ENCODE results near the gene TCEA2. TPM values are rescaled to one million over a fixed set of nuclear protein-coding genes. Genes with fewer than 3 reads are reported as not detected.
A peak's percentile ranks its signal among the peaks of the same experiment; 100 is the strongest.
"Not testable (repeated sequence)": the region's sequence is repeated elsewhere in the genome, so short reads cannot be mapped to it uniquely, and the experiment has no call there.

TCEA2 gene
- total and polyA plus RNA-seq, 2 donors from 2014 or later, result 53.8 to 90.9 TPM

DNA sequence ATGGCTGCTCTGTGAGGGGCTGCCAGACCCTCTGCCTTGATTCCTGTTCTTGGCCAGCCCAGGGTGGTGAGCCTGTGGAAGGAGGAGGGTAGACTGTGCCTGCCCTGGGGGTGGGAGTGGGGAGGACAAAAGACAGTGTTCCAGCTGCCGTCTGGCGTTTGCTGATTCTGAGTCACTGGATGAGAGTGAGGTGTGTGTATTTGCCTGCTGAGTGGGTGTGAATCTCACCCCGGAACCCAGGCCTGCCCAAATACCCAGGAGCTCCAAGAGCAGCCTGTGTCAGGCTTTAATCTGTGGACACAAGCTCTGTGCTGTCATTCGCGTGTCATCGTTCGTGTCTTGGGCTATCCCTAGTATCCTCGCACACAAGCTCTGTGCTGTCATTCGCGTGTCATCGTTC lies 23.8 kb downstream of the TCEA2 start:
- TF ChIP-seq, protein P1, sequence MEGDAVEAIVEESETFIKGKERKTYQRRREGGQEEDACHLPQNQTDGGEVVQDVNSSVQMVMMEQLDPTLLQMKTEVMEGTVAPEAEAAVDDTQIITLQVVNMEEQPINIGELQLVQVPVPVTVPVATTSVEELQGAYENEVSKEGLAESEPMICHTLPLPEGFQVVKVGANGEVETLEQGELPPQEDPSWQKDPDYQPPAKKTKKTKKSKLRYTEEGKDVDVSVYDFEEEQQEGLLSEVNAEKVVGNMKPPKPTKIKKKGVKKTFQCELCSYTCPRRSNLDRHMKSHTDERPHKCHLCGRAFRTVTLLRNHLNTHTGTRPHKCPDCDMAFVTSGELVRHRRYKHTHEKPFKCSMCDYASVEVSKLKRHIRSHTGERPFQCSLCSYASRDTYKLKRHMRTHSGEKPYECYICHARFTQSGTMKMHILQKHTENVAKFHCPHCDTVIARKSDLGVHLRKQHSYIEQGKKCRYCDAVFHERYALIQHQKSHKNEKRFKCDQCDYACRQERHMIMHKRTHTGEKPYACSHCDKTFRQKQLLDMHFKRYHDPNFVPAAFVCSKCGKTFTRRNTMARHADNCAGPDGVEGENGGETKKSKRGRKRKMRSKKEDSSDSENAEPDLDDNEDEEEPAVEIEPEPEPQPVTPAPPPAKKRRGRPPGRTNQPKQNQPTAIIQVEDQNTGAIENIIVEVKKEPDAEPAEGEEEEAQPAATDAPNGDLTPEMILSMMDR (IDR thresholded peaks at IDR 0.05; ENCODE audit: borderline replicate concordance, extremely low read depth, insufficient read depth), result no peak
- FAIRE-seq (no peak), DNase-seq (no peak)
- no peak overlapping the region for H3K27ac ChIP-seq (ENCODE audit: low read depth in 2 of 2, low read length in 2 of 2)
- peaks cover 6% of the 10 kb centered on the region for H3K27me3 ChIP-seq (ENCODE audit: control insufficient read depth, insufficient read depth, low read length)
- intact Hi-C loops (cut with DNase I), result no loop called here
- no peaks in the 10 kb centered on the region for H3K36me3 ChIP-seq (ENCODE audit: control insufficient read depth in 2 of 3, insufficient read depth in 3 of 3, low read length in 3 of 3)
- H3K9me3 ChIP-seq (ENCODE audit: control insufficient read depth in 2 of 3, insufficient read depth in 1 of 3, low read length in 3 of 3), result no peaks in the 10 kb centered on the region
- no peak overlapping the region for H3K4me3 ChIP-seq (ENCODE audit: low read length in 3 of 3)
- H3K9ac ChIP-seq (ENCODE audit: low read length in 3 of 3), result no peak overlapping the region
- H3K4me1 ChIP-seq (ENCODE audit: control insufficient read depth in 2 of 3, insufficient read depth in 2 of 3, low read depth in 1 of 3, low read length in 3 of 3), result peaks cover 0 to 4% (median 0%) of the 10 kb centered on the region in 3 donors

DNA sequence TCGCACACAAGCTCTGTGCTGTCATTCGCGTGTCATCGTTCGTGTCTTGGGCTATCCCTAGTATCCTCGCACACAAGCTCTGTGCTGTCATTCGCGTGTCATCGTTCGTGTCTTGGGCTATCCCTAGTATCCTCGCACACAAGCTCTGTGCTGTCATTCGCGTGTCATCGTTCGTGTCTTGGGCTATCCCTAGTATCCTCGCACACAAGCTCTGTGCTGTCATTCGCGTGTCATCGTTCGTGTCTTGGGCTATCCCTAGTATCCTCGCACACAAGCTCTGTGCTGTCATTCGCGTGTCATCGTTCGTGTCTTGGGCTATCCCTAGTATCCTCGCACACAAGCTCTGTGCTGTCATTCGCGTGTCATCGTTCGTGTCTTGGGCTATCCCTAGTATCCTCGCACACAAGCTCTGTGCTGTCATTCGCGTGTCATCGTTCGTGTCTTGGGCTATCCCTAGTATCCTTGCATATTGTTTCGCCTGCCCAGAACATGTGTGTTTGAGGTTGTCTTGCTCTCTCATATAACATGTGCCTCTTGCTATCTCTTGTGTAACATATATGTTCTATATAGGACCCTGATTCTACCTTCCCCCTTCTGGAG lies 24.3 kb downstream of the TCEA2 start:
- DNase-seq; intact Hi-C loops (cut with DNase I); H3K9me3 ChIP-seq (ENCODE audit: control insufficient read depth in 2 of 3, insufficient read depth in 1 of 3, low read length in 3 of 3); H3K4me3 ChIP-seq (ENCODE audit: low read length in 3 of 3); H3K27ac ChIP-seq (ENCODE audit: low read depth in 2 of 2, low read length in 2 of 2); H3K9ac ChIP-seq (ENCODE audit: low read length in 3 of 3); FAIRE-seq; H3K36me3 ChIP-seq (ENCODE audit: control insufficient read depth in 2 of 3, insufficient read depth in 3 of 3, low read length in 3 of 3); H3K4me1 ChIP-seq (ENCODE audit: control insufficient read depth in 2 of 3, insufficient read depth in 2 of 3, low read depth in 1 of 3, low read length in 3 of 3); H3K27me3 ChIP-seq (ENCODE audit: control insufficient read depth, insufficient read depth, low read length): not testable (repeated sequence)

DNA sequence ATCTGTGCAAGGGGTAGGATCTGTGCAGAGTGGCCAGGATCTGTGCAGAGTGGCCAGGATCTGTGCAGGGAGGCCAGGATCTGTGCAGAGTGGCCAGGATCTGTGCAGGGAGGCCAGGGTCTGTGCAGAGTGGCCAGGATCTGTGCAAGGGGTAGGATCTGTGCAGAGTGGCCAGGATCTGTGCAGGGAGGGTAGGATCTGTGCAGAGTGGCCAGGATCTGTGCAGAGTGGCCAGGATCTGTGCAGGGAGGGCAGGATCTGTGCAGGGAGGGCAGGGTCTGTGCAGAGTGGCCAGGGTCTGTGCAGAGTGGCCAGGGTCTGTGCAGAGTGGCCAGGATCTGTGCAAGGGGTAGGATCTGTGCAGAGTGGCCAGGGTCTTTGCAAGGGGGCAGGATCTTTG lies 25.6 kb downstream of the TCEA2 start:
- H3K27me3 ChIP-seq (ENCODE audit: control insufficient read depth, insufficient read depth, low read length); H3K9me3 ChIP-seq (ENCODE audit: control insufficient read depth in 2 of 3, insufficient read depth in 1 of 3, low read length in 3 of 3); H3K27ac ChIP-seq (ENCODE audit: low read depth in 2 of 2, low read length in 2 of 2); H3K4me1 ChIP-seq (ENCODE audit: control insufficient read depth in 2 of 3, insufficient read depth in 2 of 3, low read depth in 1 of 3, low read length in 3 of 3); FAIRE-seq; H3K4me3 ChIP-seq (ENCODE audit: low read length in 3 of 3); H3K36me3 ChIP-seq (ENCODE audit: control insufficient read depth in 2 of 3, insufficient read depth in 3 of 3, low read length in 3 of 3); H3K9ac ChIP-seq (ENCODE audit: low read length in 3 of 3); intact Hi-C loops (cut with DNase I); DNase-seq: not testable (repeated sequence)

DNA sequence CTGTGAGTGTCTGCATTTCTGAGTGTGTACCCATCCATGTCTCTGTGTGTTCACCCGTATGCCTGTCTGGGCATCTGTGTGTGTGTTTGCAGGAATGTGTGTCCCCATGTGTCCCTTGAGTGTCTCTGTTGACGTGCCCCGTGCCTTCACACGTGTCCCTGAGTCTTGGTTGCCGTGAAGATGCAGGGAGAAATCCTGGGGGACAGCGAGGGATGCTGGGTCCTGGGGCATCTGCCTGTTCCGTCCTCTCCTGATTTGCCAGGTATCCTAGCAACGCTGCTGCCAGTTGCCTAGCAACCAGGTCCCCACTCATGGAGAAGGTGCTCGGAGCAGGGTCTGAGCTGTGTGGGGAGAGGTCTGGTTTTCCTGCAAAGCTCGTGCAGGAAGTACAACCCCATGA lies 27.2 kb downstream of the TCEA2 start:
- no peak overlapping the region for H3K9ac ChIP-seq (ENCODE audit: low read length in 3 of 3)

More for the DNA sequence above, 27.2 kb downstream of the TCEA2 start:
- FAIRE-seq (no peak), DNase-seq (peak in 1 of 5 donors; percentile 72)
- Histone ChIP-seq H3K4me3 (ENCODE audit: low read length in 3 of 3) (no peak overlapping the region), H3K4me1 (ENCODE audit: control insufficient read depth in 2 of 3, insufficient read depth in 2 of 3, low read depth in 1 of 3, low read length in 3 of 3) (no peaks in the 10 kb centered on the region), H3K9me3 (ENCODE audit: control insufficient read depth in 2 of 3, insufficient read depth in 1 of 3, low read length in 3 of 3) (no peaks in the 10 kb centered on the region), H3K27ac (ENCODE audit: low read depth in 2 of 2, low read length in 2 of 2) (no peak overlapping the region), H3K36me3 (ENCODE audit: control insufficient read depth in 2 of 3, insufficient read depth in 3 of 3, low read length in 3 of 3) (no peaks in the 10 kb centered on the region), H3K27me3 (ENCODE audit: control insufficient read depth, insufficient read depth, low read length) (peaks cover 3% of the 10 kb centered on the region)
- intact Hi-C loops (cut with DNase I), result no loop called here
- TF ChIP-seq, protein P1 (IDR thresholded peaks at IDR 0.05; ENCODE audit: borderline replicate concordance, extremely low read depth, insufficient read depth), result no peak

Data from kidney (tissue), 14 donors.